H9 (cell line): Measurements from ENCODE around the gene CPD. TPM values are rescaled to one million over a fixed set of nuclear protein-coding genes. Genes with fewer than 3 reads are reported as not detected.

ENCODE experiments used
- DNase-seq: peaks from one replicate; pipeline ENCODE4 v3.0.0-alpha.2; 2017
- H2AFZ ChIP-seq: one replicate; pipeline ENCODE4 v1.6.1; 2013; ENCODE audit warnings: mild to moderate bottlenecking, low read length, control low read depth, moderate library complexity
- H2AK5ac ChIP-seq: 2 replicates; pipeline ENCODE4 v1.6.1; 2013; ENCODE audit warnings: low read length, control low read depth, mixed read lengths; ENCODE audit not compliant: insufficient read length
- H2BK120ac ChIP-seq: one replicate; pipeline ENCODE4 v1.6.1; 2013; ENCODE audit warnings: low read depth, mild to moderate bottlenecking, low read length, control low read depth, inconsistent platforms; ENCODE audit not compliant: poor library complexity, severe bottlenecking
- H2BK12ac ChIP-seq: 2 replicates; pipeline ENCODE4 v1.6.1; 2013; ENCODE audit warnings: low read length, control low read depth, mixed read lengths, low read depth; ENCODE audit not compliant: insufficient read length
- H2BK15ac ChIP-seq: 2 replicates; pipeline ENCODE4 v1.6.1; 2013; ENCODE audit warnings: low read depth, low read length, control low read depth
- H2BK20ac ChIP-seq: one replicate; pipeline ENCODE4 v1.6.1; 2013; ENCODE audit warnings: low read depth, mild to moderate bottlenecking, low read length, control low read depth, inconsistent platforms; ENCODE audit not compliant: poor library complexity, severe bottlenecking
- H2BK5ac ChIP-seq: 2 replicates; pipeline ENCODE4 v1.6.1; 2013; ENCODE audit warnings: low read length, control low read depth, mixed read lengths; ENCODE audit not compliant: insufficient read length
- H3K14ac ChIP-seq: 2 replicates; pipeline ENCODE4 v1.6.1; 2013; ENCODE audit warnings: low read length, control low read depth; ENCODE audit not compliant: insufficient read depth
- H3K18ac ChIP-seq: 2 replicates; pipeline ENCODE4 v1.6.1; 2013; ENCODE audit warnings: low read depth, mild to moderate bottlenecking, mixed read lengths, low read length, control low read depth; ENCODE audit not compliant: insufficient read length
- H3K23ac ChIP-seq: 2 replicates; pipeline ENCODE4 v1.6.1; 2013; ENCODE audit warnings: low read length, control low read depth, mixed read lengths, low read depth; ENCODE audit not compliant: insufficient read length
- H3K23me2 ChIP-seq: 2 replicates; pipeline ENCODE4 v1.6.1; 2013; ENCODE audit warnings: low read depth, mild to moderate bottlenecking, mixed read lengths, low read length, control low read depth; ENCODE audit not compliant: insufficient read length, poor library complexity, severe bottlenecking
- H3K27ac ChIP-seq: 2 replicates; pipeline ENCODE4 v1.5.1; 2013; ENCODE audit warnings: low read length, control low read depth, mixed read lengths, low read depth; ENCODE audit not compliant: insufficient read length
- H3K27me3 ChIP-seq: 2 replicates; pipeline ENCODE4 v1.6.1; 2013; ENCODE audit warnings: low read length, control low read depth, inconsistent platforms; ENCODE audit not compliant: insufficient read depth
- H3K4ac ChIP-seq: 2 replicates; pipeline ENCODE4 v1.6.1; 2013; ENCODE audit warnings: low read depth, mild to moderate bottlenecking, control low read depth, inconsistent platforms, low read length, moderate library complexity
- H3K4me1 ChIP-seq: 2 replicates; pipeline ENCODE4 v1.6.1; 2013; ENCODE audit warnings: low read length, control low read depth, inconsistent platforms; ENCODE audit not compliant: insufficient read depth
- H3K4me2 ChIP-seq: 2 replicates; pipeline ENCODE4 v1.6.1; 2013; ENCODE audit warnings: low read length, control low read depth, mixed read lengths; ENCODE audit not compliant: insufficient read length, insufficient read depth
- H3K56ac ChIP-seq: 2 replicates; pipeline ENCODE4 v1.6.1; 2013; ENCODE audit warnings: low read depth, mild to moderate bottlenecking, mixed read lengths, low read length, control low read depth; ENCODE audit not compliant: insufficient read length
- H3K79me1 ChIP-seq: 2 replicates; pipeline ENCODE4 v1.6.1; 2013; ENCODE audit warnings: low read depth, mild to moderate bottlenecking, moderate library complexity, low read length, control low read depth, inconsistent platforms; ENCODE audit not compliant: insufficient read depth, poor library complexity, severe bottlenecking
- H3K79me2 ChIP-seq: 2 replicates; pipeline ENCODE4 v1.6.1; 2013; ENCODE audit warnings: low read length, control low read depth, inconsistent platforms; ENCODE audit not compliant: insufficient read depth
- H3K9ac ChIP-seq: 2 replicates; pipeline ENCODE4 v1.6.1; 2013; ENCODE audit warnings: low read length, control low read depth, mixed read lengths; ENCODE audit not compliant: insufficient read length; ENCODE audit errors: extremely low read depth
- H3K9me3 ChIP-seq: one replicate; pipeline ENCODE4 v1.6.1; 2013; ENCODE audit warnings: low read depth, low read length, inconsistent platforms; ENCODE audit not compliant: control insufficient read depth
- H3T11ph ChIP-seq: one replicate; pipeline ENCODE4 v1.6.1; 2013; ENCODE audit warnings: mild to moderate bottlenecking, low read length, control low read depth, inconsistent platforms
- H4K20me1 ChIP-seq: one replicate; pipeline ENCODE4 v1.6.1; 2013; ENCODE audit not compliant: control insufficient read depth, insufficient read length, insufficient read depth
- H4K5ac ChIP-seq: 2 replicates; pipeline ENCODE4 v1.6.1; 2013; ENCODE audit warnings: low read depth, mild to moderate bottlenecking, mixed read lengths, low read length, control low read depth; ENCODE audit not compliant: insufficient read length
- H4K8ac ChIP-seq: replicated peaks from 2 replicates; pipeline ENCODE4 v1.6.1; 2013; ENCODE audit warnings: low read length, control low read depth, mixed read lengths, low read depth; ENCODE audit not compliant: insufficient read length
- H4K91ac ChIP-seq: 2 replicates; pipeline ENCODE4 v1.6.1; 2013; ENCODE audit warnings: low read depth, mild to moderate bottlenecking, moderate library complexity, mixed read lengths, low read length, control low read depth; ENCODE audit not compliant: insufficient read length
- H3K27ac Mint-ChIP-seq, 3 experiments: 2 replicates in 2 of 3; 3 replicates in 1 of 3; pipeline ENCODE4 v1.8.0; 2020 to 2021; ENCODE audit warnings: mixed read lengths in 3 of 3, mild to moderate bottlenecking in 1 of 3, moderate library complexity in 1 of 3
- H3K27me3 Mint-ChIP-seq: 2 replicates; pipeline ENCODE4 v1.8.0; 2021; ENCODE audit warnings: low read depth, mild to moderate bottlenecking, moderate library complexity, mixed read lengths
- H3K36me3 Mint-ChIP-seq, 3 experiments: 2 replicates in 2 of 3; 3 replicates in 1 of 3; pipeline ENCODE4 v1.8.0; 2020 to 2021; ENCODE audit warnings: low read depth in 3 of 3, mixed read lengths in 3 of 3; ENCODE audit not compliant: insufficient read depth in 1 of 3
- H3K4me1 Mint-ChIP-seq, 2 experiments: 2 replicates each; pipeline ENCODE4 v1.8.0; 2020; ENCODE audit warnings: mixed read lengths in 2 of 2
- H3K4me3 Mint-ChIP-seq, 2 experiments: 2 replicates in 1 of 2; 3 replicates in 1 of 2; pipeline ENCODE4 v1.8.0; 2020 to 2021; ENCODE audit warnings: mild to moderate bottlenecking in 2 of 2, mixed read lengths in 2 of 2, moderate library complexity in 1 of 2
- H3K9me3 Mint-ChIP-seq, 2 experiments: 2 replicates in 1 of 2; 3 replicates in 1 of 2; pipeline ENCODE4 v1.8.0; 2020; ENCODE audit warnings: mild to moderate bottlenecking in 2 of 2, mixed read lengths in 2 of 2, moderate library complexity in 1 of 2
- CTCF ChIP-seq: fragments of 200-600 bp; sonication (generic); conservative IDR thresholded peaks from 3 replicates; pipeline ENCODE4 v1.8.0; 2021; ENCODE audit warnings: antibody characterized with exemption, mild to moderate bottlenecking
- total RNA-seq: library from RNA; stranded (reverse); gene quantifications from 2 replicates; pipeline ENCODE4 v1.2.1, GENCODE V29; 2021

The CPD gene
- total RNA-seq, 1 experiment from 2014 or later = 47.0 TPM

GRCh38 chr17:30436729-30437128 is 58.0 kb downstream of the CPD start:
- H3K4me1 ChIP-seq = no peaks in the 10 kb centered on the region
- Mint-ChIP-seq H3K4me3 (no peak overlapping the region), H3K9me3 (no peaks in the 10 kb centered on the region; a peak in 1 of 5 replicates), H3K4me1 (no peaks in the 10 kb centered on the region), H3K27me3 (no peaks in the 10 kb centered on the region), H3K27ac (no peak overlapping the region), H3K36me3 (peaks cover 0 to 23% (median 13%) of the 10 kb centered on the region in 3 experiments; a peak in 4 of 7 replicates)
- H3K23me2 ChIP-seq = no peaks in the 10 kb centered on the region
- H3K9ac ChIP-seq = no peak overlapping the region
- H4K20me1 ChIP-seq = no peaks in the 10 kb centered on the region
- H3K9me3 ChIP-seq = no peaks in the 10 kb centered on the region
- H3K79me1 ChIP-seq = no peaks in the 10 kb centered on the region
- H2AFZ ChIP-seq = no peak overlapping the region
- no peak overlapping the region for H3K4ac ChIP-seq
- H2BK120ac ChIP-seq = no peak overlapping the region
- H3K27me3 ChIP-seq = no peaks in the 10 kb centered on the region
- no peak overlapping the region for H3K56ac ChIP-seq
- no peak overlapping the region for H3K14ac ChIP-seq
- no peak overlapping the region for H4K91ac ChIP-seq
- no peaks in the 10 kb centered on the region for H3K79me2 ChIP-seq
- no peak overlapping the region for H3T11ph ChIP-seq
- no peak overlapping the region for H3K18ac ChIP-seq
- no peak overlapping the region for H2AK5ac ChIP-seq
- no peak overlapping the region for H3K4me2 ChIP-seq
- H2BK5ac ChIP-seq = no peak overlapping the region
- no peak for DNase-seq
- no peak overlapping the region for H4K5ac ChIP-seq
- no peak overlapping the region for H3K23ac ChIP-seq
- H2BK15ac ChIP-seq = no peak overlapping the region
- H2BK12ac ChIP-seq = no peak overlapping the region
- no peak overlapping the region for H2BK20ac ChIP-seq
- H3K27ac ChIP-seq = no peak overlapping the region
- no peak for TF ChIP-seq CTCF
- no peak overlapping the region for H4K8ac ChIP-seq
